Muscle layer of colon (tissue), 2 donors: ENCODE data around the gene RBPJL.

Source experiments
- H3K27ac ChIP-seq: one replicate; pipeline ENCODE4 v1.7.0; 2013; ENCODE audit warnings: low read depth, mild to moderate bottlenecking, low read length, moderate library complexity
- H3K27me3 ChIP-seq, 2 donors: one replicate each; pipeline ENCODE4 v1.7.0; 2013; ENCODE audit warnings: low read length in 2 of 2, mild to moderate bottlenecking in 2 of 2; ENCODE audit not compliant: insufficient read depth in 2 of 2, control insufficient read depth in 1 of 2
- H3K36me3 ChIP-seq: one replicate; pipeline ENCODE4 v1.7.0; 2013; ENCODE audit warnings: mild to moderate bottlenecking, low read length; ENCODE audit not compliant: insufficient read depth
- H3K4me1 ChIP-seq: one replicate; pipeline ENCODE4 v1.7.0; 2013; ENCODE audit warnings: mild to moderate bottlenecking, low read length; ENCODE audit not compliant: insufficient read depth
- H3K4me3 ChIP-seq, 2 donors: one replicate each; pipeline ENCODE4 v1.7.0; 2013; ENCODE audit warnings: low read length in 2 of 2, low read depth in 1 of 2, mild to moderate bottlenecking in 1 of 2, moderate library complexity in 1 of 2
- H3K9ac ChIP-seq: one replicate; pipeline ENCODE4 v1.7.0; 2013; ENCODE audit warnings: low read length
- H3K9me3 ChIP-seq: one replicate; pipeline ENCODE4 v1.7.0; 2013; ENCODE audit warnings: mild to moderate bottlenecking, low read length
- donor health status: abdominal sarcoma.
- donor health status: Adenocarcinoma of cecum.

The RBPJL gene

DNA sequence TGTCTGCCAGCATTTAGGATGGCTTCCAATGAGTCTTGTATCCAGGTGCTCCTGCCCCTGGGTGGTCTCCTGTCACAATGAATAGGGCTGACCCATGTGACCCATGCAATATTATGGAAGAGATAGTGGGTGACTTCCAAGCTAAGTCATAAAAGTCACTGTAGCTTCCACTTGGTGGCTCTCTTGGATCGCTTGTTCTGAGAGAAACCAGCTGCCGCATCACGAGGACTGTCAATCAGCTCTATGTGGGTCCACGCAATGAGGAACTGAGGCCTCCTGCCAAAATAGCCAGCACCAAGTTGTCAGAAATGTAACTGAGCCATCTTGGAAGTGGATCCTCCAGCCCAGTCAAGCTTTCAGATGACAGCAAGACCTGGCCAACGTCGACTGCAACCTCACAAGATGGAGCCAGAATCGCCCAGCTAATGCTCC lies 16.3 kb downstream of the RBPJL start:
- Histone ChIP-seq H3K27me3 (no peaks in the 10 kb centered on the region), H3K27ac (no peak overlapping the region), H3K4me1 (no peaks in the 10 kb centered on the region), H3K9ac (no peak overlapping the region), H3K36me3 (peaks cover 19% of the 10 kb centered on the region), H3K9me3 (no peaks in the 10 kb centered on the region), H3K4me3 (no peak overlapping the region)

DNA sequence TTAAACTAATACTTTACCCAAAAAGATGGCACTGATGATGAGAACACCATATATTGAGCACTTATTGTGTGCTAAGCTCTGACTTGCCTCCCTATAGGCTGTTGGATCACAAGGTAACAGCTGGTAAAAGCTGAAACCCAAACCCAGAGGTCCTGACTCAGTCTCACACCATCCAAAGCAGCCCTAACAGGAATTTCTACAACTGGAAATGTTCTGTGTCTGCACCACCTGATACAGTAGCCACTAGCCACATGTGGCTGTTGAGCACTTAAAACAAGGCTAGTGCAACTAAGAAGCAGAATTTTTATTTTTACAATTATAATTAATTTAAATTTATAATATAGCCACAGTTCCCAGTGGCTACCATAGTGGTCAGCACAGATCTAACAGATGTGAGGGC lies 17.1 kb downstream of the RBPJL start:
- H3K27me3 ChIP-seq, result no peaks in the 10 kb centered on the region
- H3K27ac ChIP-seq, result no peak overlapping the region
- no peak overlapping the region for H3K9ac ChIP-seq
- H3K9me3 ChIP-seq, result no peaks in the 10 kb centered on the region
- H3K4me1 ChIP-seq, result no peaks in the 10 kb centered on the region
- H3K36me3 ChIP-seq, result peaks cover 27% of the 10 kb centered on the region
- no peak overlapping the region for H3K4me3 ChIP-seq

DNA sequence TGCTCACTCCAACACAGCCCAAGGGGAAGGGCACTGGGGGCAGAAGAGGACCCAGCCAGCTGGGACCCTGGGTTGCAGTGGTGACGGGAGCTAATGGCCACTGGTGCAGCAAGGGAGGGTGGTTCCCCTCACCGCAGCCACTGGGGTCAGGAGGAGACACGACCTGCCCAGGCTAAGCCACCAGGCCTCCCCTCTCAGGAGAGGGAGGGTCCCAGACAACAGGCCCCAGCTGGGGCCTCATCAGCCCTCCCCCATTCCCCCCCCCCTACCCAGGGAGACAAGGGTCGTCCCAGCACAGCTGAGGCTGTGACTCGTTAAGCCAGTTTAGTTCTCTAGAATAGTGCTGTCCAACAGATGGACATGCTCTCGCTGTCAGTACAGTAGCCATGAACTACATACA lies 18.7 kb downstream of the RBPJL start:
- Histone ChIP-seq H3K9ac (no peak overlapping the region), H3K4me3 (no peak overlapping the region), H3K36me3 (peaks cover 44% of the 10 kb centered on the region), H3K9me3 (no peaks in the 10 kb centered on the region), H3K27ac (no peak overlapping the region), H3K4me1 (no peaks in the 10 kb centered on the region), H3K27me3 (no peaks in the 10 kb centered on the region)

DNA sequence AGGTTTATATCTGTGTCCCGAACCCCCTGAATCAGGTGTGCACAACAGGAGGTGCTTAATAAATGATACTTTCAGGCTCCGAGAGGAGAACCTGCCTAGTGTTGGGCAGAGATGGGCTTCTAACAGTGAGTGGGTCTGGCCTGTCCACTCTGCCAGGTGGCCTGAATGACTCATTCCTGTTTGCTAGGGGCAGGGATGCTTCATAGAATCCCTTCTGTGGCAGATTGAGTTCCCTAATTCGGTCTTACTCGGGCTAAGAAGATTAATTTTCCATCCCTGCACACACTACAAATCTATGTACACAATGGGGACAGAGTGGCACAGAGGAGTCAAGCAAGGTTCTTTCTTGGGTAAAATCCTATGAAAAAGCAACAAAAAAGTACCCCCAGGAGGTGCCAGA lies 21.8 kb downstream of the RBPJL start:
- Histone ChIP-seq H3K27ac (no peak overlapping the region), H3K4me3 (no peak overlapping the region), H3K27me3 (no peaks in the 10 kb centered on the region), H3K9me3 (no peaks in the 10 kb centered on the region), H3K9ac (no peak overlapping the region), H3K4me1 (no peaks in the 10 kb centered on the region), H3K36me3 (peaks cover 69% of the 10 kb centered on the region)

DNA sequence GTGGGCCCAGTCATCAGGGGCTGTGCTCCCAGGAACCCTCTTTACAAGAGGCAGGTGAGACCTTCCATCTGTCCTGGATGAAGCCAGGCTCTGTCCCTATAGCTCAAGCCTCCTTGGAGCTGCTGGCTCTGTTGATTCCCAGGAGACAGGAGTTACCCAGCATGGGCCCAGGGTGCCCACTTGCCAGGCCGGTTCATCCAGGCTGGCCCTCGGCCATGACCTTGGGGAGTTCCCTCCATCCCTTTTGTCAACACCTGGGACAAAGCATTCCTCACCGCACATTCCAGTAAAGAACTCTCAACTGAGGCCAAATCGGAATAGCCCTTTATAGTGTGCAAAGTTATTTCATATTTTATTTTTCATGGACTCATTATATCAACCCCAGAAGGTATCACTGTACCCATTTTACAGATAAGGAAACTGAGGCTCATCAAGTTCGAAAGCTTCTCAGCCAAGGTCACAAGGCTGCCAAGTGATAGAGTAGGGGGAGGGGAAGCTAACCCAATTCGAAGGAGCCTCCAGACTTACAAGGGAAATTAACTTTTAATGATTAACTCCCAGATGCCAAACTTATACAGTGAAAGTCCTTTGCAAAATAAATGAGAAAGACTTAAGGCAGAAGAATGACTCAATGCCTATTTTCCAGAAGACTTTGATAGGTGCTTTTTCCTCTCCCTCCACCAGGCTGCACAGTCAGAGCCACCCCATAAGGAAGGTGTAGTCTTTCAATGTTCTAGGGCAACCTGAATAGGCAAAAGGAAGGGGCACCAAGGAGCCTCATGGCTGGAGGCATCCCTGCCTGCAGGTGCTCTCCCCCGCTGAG lies 23.1 kb downstream of the RBPJL start:
- no peak overlapping the region for H3K4me3 ChIP-seq
- no peaks in the 10 kb centered on the region for H3K4me1 ChIP-seq
- H3K9ac ChIP-seq, result no peak overlapping the region
- peaks cover 69% of the 10 kb centered on the region for H3K36me3 ChIP-seq
- no peak overlapping the region for H3K27ac ChIP-seq
- no peaks in the 10 kb centered on the region for H3K9me3 ChIP-seq
- H3K27me3 ChIP-seq, result no peaks in the 10 kb centered on the region

DNA sequence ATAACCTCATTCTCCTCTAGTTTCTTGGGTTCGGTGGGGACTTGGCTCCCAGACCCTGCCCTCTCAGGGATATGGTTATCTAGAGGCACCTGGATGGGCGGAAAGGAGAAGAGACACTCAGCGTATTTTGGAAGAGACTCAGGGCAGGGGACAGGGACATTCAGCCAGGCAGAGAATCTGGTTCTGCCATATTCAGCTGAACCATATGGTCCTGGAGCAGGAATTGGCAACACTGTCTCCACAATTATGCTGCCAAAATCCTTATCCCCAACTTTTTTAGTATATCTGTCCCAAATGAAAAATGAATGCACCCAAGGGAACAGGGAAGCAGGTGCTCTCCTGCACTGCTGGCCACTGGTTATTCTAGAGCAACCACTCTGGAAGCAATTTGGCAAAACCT lies 23.8 kb downstream of the RBPJL start:
- Histone ChIP-seq H3K4me1 (no peaks in the 10 kb centered on the region), H3K4me3 (no peak overlapping the region), H3K27ac (no peak overlapping the region), H3K27me3 (no peaks in the 10 kb centered on the region), H3K9me3 (no peaks in the 10 kb centered on the region), H3K36me3 (peaks cover 72% of the 10 kb centered on the region), H3K9ac (no peak overlapping the region)

DNA sequence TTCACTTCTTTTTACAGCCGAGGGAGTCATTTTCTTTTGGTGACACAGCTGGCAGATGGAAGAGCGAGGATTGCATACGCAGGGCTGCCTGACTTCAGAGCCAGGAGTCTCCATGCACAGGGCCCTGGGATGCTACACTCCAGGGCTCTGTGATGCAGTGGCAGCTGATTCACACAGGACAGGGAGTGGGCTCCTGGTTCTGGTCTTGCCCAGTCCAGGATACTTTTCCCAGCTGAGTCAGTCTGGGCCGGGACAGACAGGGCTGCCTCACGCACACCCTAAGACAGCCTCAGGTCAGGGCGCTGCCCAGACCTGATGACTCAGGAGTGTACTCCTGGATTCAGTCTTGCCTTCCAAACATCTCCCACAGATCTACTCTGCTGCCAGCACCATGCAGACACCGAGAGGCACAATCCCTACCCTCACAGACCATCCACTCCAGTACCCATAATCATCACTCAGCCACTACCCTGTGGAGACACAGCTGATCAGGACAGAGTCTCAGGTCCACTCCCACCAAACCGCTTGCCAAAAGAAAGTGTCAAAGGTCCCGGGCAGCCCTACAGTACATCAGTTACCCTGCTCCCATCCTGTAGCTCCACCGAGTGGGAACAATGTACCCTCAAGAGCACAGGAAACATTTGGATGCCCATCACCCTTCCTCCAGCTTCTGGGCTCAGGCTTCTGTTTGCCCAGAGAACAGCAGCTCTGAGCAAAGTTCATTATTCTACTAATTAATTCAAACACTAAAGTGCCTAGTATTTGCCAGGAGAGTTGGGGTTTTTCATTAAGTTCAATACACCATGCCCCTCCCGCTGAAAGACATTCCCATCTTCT lies 30.1 kb downstream of the RBPJL start:
- Histone ChIP-seq H3K27ac (peak overlapping the region; percentile 83), H3K9ac (peak overlapping the region; percentile 39), H3K36me3 (peaks cover 36% of the 10 kb centered on the region), H3K4me1 (peaks cover 55% of the 10 kb centered on the region), H3K9me3 (no peaks in the 10 kb centered on the region), H3K4me3 (peak overlapping the region in 1 of 2 donors; percentile 4), H3K27me3 (no peaks in the 10 kb centered on the region)

DNA sequence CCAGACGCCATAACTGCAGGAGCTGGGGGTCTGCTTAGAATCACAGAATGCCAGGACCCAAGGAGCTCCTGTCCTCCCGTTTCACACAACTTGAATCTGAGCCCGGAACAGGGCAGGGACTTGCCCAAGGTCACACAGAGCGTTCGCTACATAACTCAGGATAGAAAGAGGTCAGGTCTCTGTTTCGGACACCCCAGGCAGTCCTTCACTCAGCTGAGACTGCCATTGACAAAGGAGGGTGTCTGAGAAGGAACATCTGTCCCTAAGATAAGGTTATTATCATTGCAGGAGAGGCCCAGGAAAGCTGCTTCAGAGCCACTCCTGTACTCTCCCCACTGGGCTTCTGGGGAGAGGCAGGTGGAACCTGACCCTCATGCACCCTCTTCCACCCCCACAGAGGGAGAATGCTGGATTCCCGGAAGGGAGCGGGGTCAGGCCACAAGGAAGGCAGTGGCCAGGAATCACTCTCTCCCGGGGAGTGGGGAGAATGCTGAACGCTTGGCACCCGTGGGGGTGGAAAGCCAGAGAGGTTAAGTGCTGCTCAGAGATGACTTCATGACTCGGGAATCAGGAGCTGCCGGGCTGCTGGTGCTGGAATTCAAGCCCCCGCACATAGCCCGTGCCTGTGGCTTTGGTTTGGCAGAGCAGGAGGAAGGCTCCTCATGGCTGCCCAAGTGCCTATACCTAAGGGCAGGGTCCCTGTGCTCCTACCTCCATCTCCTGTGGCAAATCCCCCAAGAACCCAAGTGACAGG lies 30.9 kb downstream of the RBPJL start:
- H3K36me3 ChIP-seq, result peaks cover 31% of the 10 kb centered on the region
- no peaks in the 10 kb centered on the region for H3K27me3 ChIP-seq
- H3K4me1 ChIP-seq, result peaks cover 63% of the 10 kb centered on the region
- peak overlapping the region in 1 of 2 donors; percentile 39 for H3K4me3 ChIP-seq
- H3K9me3 ChIP-seq, result no peaks in the 10 kb centered on the region
- H3K9ac ChIP-seq, result peak overlapping the region; percentile 49
- H3K27ac ChIP-seq, result peak overlapping the region; percentile 83

DNA sequence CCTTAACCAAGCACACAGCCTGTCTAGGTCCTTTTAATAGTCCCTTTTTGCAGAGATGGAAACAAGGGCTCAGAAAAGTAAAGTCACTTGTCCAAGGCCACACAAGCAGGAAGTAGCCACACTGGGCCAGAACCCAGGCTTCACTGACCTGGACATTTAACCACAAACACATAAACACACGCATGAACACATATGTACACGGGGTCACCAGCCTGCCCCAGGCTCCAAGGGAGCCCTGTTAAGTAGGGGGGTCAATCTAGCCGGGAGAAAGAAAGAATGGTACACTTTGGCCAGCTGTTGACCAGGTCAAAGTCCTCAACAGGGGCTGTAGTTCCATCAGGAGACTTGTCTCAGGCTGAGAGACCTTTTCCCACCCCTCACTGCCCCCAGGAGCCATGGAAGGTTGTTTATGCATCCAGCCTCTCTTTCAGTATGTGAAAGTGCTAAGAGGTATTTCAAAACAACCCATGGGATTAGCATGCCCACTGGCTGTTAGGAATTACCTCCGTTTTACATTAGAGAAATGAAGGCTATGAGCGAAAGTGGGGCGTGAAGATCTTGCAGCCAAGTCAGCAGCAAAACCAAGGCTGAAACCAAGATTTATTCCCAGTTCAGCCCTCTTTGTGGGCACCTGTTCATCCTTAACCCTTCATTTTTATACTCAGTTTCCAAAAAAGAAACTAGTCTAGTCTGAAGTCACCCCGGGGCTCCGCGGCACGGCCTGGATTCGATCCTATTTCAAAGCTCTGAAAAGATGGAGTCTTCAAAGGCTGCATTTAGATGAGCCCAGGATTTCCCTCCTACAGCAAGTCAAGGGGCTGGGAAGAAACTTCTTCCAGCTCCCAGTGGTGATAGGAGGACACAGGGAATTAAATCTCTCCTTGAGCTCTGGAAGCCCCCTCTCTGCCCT lies 31.7 kb downstream of the RBPJL start:
- Histone ChIP-seq H3K9me3 (no peaks in the 10 kb centered on the region), H3K4me1 (peaks cover 71% of the 10 kb centered on the region), H3K4me3 (peak overlapping the region in 1 of 2 donors; percentile 39), H3K9ac (peak overlapping the region; percentile 49), H3K36me3 (peaks cover 24% of the 10 kb centered on the region), H3K27ac (peak overlapping the region; percentile 83), H3K27me3 (no peaks in the 10 kb centered on the region)

DNA sequence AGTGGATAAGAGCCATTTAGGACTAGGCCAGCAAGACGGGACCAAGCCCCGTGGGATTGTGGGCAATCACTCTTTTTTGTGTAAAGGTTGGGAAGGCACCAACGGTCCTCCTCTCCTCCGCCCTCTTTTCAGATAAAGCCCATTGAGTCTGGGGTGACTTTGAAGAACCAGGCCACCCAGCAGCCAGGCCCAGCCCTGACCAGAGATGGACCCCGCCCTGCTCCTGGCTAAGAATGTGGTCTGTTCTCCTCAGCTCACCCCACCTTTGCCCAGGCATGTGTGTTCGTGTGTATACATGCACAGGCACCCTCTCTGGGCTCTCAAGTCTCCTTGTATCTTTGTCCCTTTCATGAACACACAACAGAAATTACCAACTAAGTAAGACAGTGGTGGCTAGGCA lies 32.4 kb downstream of the RBPJL start:
- Histone ChIP-seq H3K27me3 (no peaks in the 10 kb centered on the region), H3K4me3 (no peak overlapping the region), H3K36me3 (peaks cover 24% of the 10 kb centered on the region), H3K9ac (no peak overlapping the region), H3K4me1 (peaks cover 78% of the 10 kb centered on the region), H3K27ac (peak overlapping the region; percentile 83), H3K9me3 (no peaks in the 10 kb centered on the region)
